ENCODE results near the gene GOLGA2. TPM values are rescaled to one million over a fixed set of nuclear protein-coding genes. Genes with fewer than 3 reads are reported as not detected.

Gene GOLGA2
- total and polyA plus RNA-seq, 2 donors: 18.3 to 45.0 TPM

DNA sequence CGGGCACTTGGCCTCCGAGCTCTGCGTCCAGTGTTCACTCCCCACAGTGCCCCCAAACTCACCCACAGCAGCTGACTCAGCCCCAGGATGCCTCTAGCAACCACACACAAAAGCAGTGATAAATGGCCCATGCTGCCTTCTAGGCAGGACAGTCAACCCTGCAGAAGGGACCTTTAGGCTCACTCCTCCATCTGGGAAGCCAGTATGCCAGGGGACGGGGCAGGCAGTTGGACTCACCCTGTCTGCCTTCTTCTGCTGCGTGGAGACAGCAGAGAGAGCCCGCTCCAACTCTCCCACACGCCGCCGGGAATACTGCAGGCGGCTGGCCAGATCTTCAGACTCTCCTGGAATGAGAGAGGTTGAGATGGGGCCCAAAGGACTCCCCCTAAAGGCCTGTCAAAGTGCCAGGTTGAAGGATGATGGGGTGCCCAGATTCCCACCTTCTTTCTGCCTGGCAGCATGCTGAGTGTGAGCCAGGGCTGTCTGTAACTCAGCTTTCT is 10.4 kb downstream of the GOLGA2 start:
- 98% methylated on average over 10 of the region's 10 CpGs for WGBS
- Histone ChIP-seq H3K4me3 (ENCODE audit: low read length in 2 of 2) (no peak overlapping the region), H3K9me3 (ENCODE audit: control insufficient read depth in 2 of 2, insufficient read depth in 1 of 2, low read length in 1 of 2) (no peaks in the 10 kb centered on the region), H3K4me1 (ENCODE audit: control insufficient read depth in 2 of 2, insufficient read depth in 2 of 2, low read length in 2 of 2) (no peaks in the 10 kb centered on the region), H3K27ac (ENCODE audit: low read depth in 1 of 2, low read length in 1 of 2) (no peak overlapping the region), H3K27me3 (ENCODE audit: control insufficient read depth in 2 of 2, insufficient read depth in 1 of 2, low read length in 1 of 2) (no peaks in the 10 kb centered on the region), H3K36me3 (ENCODE audit: control insufficient read depth in 2 of 2, insufficient read depth in 2 of 2, low read length in 1 of 2) (peaks cover 32 to 60% of the 10 kb centered on the region in 2 donors)
- no peak for DNase-seq (ENCODE audit: low read depth in 6 of 9, low spot score in 9 of 9)

DNA sequence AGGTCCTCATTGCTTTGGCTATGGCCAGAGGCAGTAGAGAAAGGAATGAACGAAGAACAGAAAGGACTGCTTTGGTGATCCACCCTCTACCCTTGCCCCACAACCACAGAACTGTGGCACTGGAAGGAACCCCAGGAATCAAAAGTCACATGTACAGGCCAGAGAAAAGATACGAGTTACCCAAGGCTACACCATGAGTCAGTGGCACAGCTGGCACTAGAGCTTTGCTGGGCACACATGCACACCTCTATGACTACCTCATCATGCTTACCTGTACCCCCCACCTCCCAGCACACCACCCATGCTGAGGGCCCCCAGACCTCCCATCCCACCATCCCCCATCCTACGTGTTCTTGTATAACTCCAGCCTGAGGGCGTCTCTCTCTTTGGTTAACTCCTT is 13.1 kb downstream of the GOLGA2 start:
- Histone ChIP-seq H3K9me3 (ENCODE audit: control insufficient read depth in 2 of 2, insufficient read depth in 1 of 2, low read length in 1 of 2) (no peaks in the 10 kb centered on the region), H3K4me1 (ENCODE audit: control insufficient read depth in 2 of 2, insufficient read depth in 2 of 2, low read length in 2 of 2) (no peaks in the 10 kb centered on the region), H3K27ac (ENCODE audit: low read depth in 1 of 2, low read length in 1 of 2) (no peak overlapping the region), H3K27me3 (ENCODE audit: control insufficient read depth in 2 of 2, insufficient read depth in 1 of 2, low read length in 1 of 2) (no peaks in the 10 kb centered on the region), H3K36me3 (ENCODE audit: control insufficient read depth in 2 of 2, insufficient read depth in 2 of 2, low read length in 1 of 2) (peaks cover 56 to 71% of the 10 kb centered on the region in 2 donors), H3K4me3 (ENCODE audit: low read length in 2 of 2) (no peak overlapping the region)
- WGBS: 97% methylated on average over 4 of the region's 4 CpGs
- no peak for DNase-seq (ENCODE audit: low read depth in 6 of 9, low spot score in 9 of 9)

DNA sequence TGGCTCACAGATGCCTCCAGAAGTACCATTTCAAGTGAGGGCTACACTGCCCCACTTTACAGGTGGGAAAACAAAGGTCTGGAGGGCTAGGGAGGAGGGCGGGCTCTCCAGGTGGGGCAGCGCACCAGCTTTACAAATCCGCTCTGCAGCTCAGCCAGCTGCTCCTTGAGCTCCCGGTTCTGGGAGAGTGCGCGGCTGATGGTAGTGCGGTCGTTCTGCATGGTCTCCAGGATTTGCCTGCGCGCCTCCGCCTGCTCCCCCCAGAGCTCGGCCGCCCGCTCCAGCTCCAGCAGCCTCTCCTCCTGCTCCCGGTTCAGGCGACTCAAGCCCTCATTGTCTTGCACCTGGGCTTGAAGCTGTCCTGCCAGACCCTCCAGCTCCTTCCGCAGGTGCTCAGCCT is 15.5 kb downstream of the GOLGA2 start:
- no peaks in the 10 kb centered on the region for H3K4me1 ChIP-seq (ENCODE audit: control insufficient read depth in 2 of 2, insufficient read depth in 2 of 2, low read length in 2 of 2)
- no peaks in the 10 kb centered on the region for H3K27me3 ChIP-seq (ENCODE audit: control insufficient read depth in 2 of 2, insufficient read depth in 1 of 2, low read length in 1 of 2)
- H3K4me3 ChIP-seq (ENCODE audit: low read length in 2 of 2): no peak overlapping the region
- H3K27ac ChIP-seq (ENCODE audit: low read depth in 1 of 2, low read length in 1 of 2): no peak overlapping the region
- peaks cover 60 to 63% of the 10 kb centered on the region in 2 donors for H3K36me3 ChIP-seq (ENCODE audit: control insufficient read depth in 2 of 2, insufficient read depth in 2 of 2, low read length in 1 of 2)
- no peaks in the 10 kb centered on the region for H3K9me3 ChIP-seq (ENCODE audit: control insufficient read depth in 2 of 2, insufficient read depth in 1 of 2, low read length in 1 of 2)
- WGBS: 98% methylated on average over 17 of the region's 17 CpGs
- no peak for DNase-seq (ENCODE audit: low read depth in 6 of 9, low spot score in 9 of 9)

DNA sequence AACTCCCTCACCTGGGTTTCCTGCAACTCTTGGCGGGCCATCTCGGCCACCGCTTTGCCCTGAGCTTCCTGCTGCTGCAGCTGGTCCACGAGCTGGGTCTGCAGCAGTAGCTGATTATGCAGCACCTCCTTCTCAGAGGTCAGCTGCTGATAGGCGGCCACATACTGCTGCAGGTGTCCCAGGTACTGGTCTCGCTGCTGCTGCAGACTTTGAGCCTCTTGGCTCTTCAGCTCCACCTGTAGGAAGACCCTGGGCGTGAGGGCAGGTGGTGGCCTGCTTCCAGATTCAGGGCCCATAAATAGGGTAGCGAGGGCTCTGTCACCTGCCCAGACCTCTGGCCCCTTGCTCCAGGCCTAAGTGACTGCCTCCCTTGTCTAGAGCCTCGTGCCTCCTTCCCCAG is 16.7 kb downstream of the GOLGA2 start:
- DNase-seq (ENCODE audit: low read depth in 6 of 9, low spot score in 9 of 9): no peak
- no peak overlapping the region for H3K27ac ChIP-seq (ENCODE audit: low read depth in 1 of 2, low read length in 1 of 2)
- H3K9me3 ChIP-seq (ENCODE audit: control insufficient read depth in 2 of 2, insufficient read depth in 1 of 2, low read length in 1 of 2): no peaks in the 10 kb centered on the region
- H3K4me1 ChIP-seq (ENCODE audit: control insufficient read depth in 2 of 2, insufficient read depth in 2 of 2, low read length in 2 of 2): no peaks in the 10 kb centered on the region
- no peaks in the 10 kb centered on the region for H3K27me3 ChIP-seq (ENCODE audit: control insufficient read depth in 2 of 2, insufficient read depth in 1 of 2, low read length in 1 of 2)
- H3K4me3 ChIP-seq (ENCODE audit: low read length in 2 of 2): no peak overlapping the region
- H3K36me3 ChIP-seq (ENCODE audit: control insufficient read depth in 2 of 2, insufficient read depth in 2 of 2, low read length in 1 of 2): peaks cover 56 to 60% of the 10 kb centered on the region in 2 donors
- 97% methylated on average over 9 of the region's 9 CpGs for WGBS

DNA sequence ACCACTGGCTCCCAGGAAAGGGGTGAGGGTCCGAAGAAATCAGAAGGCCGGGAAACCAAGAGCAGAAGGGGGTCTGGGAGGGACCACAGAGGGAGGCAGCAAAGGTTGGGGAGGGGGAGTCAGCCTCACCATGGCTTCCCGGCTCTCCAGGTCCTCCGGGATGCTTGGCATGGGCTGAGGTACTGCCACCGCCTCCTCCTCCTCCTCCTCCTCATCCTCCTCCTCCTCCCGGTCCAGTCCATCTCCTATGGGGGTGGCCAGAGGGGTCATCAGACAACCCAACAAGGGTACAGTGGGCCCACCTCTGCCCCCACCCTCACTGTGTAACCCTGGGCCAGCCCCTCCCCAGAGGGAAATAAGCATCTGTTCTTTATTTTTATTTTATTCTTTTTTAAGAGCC is 17.5 kb downstream of the GOLGA2 start:
- no peaks in the 10 kb centered on the region for H3K9me3 ChIP-seq (ENCODE audit: control insufficient read depth in 2 of 2, insufficient read depth in 1 of 2, low read length in 1 of 2)
- no peak overlapping the region for H3K4me3 ChIP-seq (ENCODE audit: low read length in 2 of 2)
- H3K27me3 ChIP-seq (ENCODE audit: control insufficient read depth in 2 of 2, insufficient read depth in 1 of 2, low read length in 1 of 2): no peaks in the 10 kb centered on the region
- 96% methylated on average over 6 of the region's 6 CpGs for WGBS
- H3K36me3 ChIP-seq (ENCODE audit: control insufficient read depth in 2 of 2, insufficient read depth in 2 of 2, low read length in 1 of 2): peaks cover 56 to 60% of the 10 kb centered on the region in 2 donors
- no peak overlapping the region for H3K27ac ChIP-seq (ENCODE audit: low read depth in 1 of 2, low read length in 1 of 2)
- H3K4me1 ChIP-seq (ENCODE audit: control insufficient read depth in 2 of 2, insufficient read depth in 2 of 2, low read length in 2 of 2): peaks cover 0 to 1% of the 10 kb centered on the region in 2 donors
- DNase-seq (ENCODE audit: low read depth in 6 of 9, low spot score in 9 of 9): no peak

DNA sequence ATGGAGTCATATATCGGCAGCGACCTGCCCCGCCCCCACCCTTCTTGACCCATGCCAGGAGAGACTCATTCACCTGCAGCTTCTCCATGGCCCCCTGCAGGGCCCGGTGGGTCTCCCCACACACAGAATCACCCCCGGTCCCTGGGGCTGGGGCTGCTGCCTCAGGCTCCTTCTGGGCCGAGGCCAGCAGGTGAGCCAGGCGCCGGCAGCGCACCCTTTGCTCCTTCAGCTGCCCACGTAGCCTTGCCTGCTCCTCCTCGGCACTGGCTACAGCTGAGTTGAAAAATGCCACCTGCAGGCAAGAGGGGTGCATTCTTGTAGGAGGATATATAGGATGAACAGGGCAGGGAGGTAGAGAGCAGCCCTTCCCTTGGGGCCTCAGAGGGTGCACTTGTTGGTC is 17.9 kb downstream of the GOLGA2 start:
- Histone ChIP-seq H3K27me3 (ENCODE audit: control insufficient read depth in 2 of 2, insufficient read depth in 1 of 2, low read length in 1 of 2) (no peaks in the 10 kb centered on the region), H3K27ac (ENCODE audit: low read depth in 1 of 2, low read length in 1 of 2) (no peak overlapping the region), H3K4me1 (ENCODE audit: control insufficient read depth in 2 of 2, insufficient read depth in 2 of 2, low read length in 2 of 2) (peaks cover 0 to 6% of the 10 kb centered on the region in 2 donors), H3K4me3 (ENCODE audit: low read length in 2 of 2) (no peak overlapping the region), H3K36me3 (ENCODE audit: control insufficient read depth in 2 of 2, insufficient read depth in 2 of 2, low read length in 1 of 2) (peaks cover 55 to 60% of the 10 kb centered on the region in 2 donors), H3K9me3 (ENCODE audit: control insufficient read depth in 2 of 2, insufficient read depth in 1 of 2, low read length in 1 of 2) (no peaks in the 10 kb centered on the region)
- no peak for DNase-seq (ENCODE audit: low read depth in 6 of 9, low spot score in 9 of 9)
- 98% methylated on average over 11 of the region's 11 CpGs for WGBS

DNA sequence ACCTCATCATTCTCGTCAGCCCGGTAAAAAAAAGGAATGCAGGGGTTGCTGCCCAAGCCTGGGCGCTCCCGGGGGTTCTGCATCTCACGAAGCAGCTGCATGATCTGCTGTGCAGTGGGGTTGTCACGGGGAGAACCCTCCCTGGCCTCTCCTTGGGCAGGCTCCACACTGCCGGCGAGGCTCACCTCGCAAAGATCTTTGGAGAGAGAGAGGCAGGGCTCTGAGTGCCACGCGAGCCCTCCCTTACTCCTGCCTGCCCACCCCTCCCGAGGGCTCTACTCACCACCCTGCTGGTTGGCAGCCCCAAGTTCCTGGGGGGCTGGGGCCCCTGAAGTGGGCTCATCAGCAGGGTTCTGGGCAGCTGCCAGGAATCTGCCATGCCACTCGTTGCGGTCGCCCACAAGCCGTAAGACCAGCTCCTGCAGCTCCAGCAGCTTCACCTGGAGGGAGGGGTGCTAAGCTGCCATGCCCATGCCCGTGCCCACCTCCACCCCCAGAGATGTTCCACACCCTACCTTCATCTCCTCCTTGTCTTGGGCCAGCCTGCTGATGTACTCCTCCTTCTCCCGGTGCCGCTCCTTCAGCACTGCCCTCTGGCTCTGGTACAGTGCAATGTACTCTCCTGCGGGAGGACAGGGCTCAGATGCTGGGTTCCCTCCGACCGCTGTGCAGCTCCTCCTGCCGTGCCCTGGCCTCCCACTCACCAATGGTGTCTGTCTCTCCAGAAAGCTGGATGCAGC is 18.6 kb downstream of the GOLGA2 start:
- Histone ChIP-seq H3K4me1 (ENCODE audit: control insufficient read depth in 2 of 2, insufficient read depth in 2 of 2, low read length in 2 of 2) (peaks cover 0 to 7% of the 10 kb centered on the region in 2 donors), H3K27me3 (ENCODE audit: control insufficient read depth in 2 of 2, insufficient read depth in 1 of 2, low read length in 1 of 2) (peaks cover 0 to 5% of the 10 kb centered on the region in 2 donors), H3K9me3 (ENCODE audit: control insufficient read depth in 2 of 2, insufficient read depth in 1 of 2, low read length in 1 of 2) (no peaks in the 10 kb centered on the region), H3K36me3 (ENCODE audit: control insufficient read depth in 2 of 2, insufficient read depth in 2 of 2, low read length in 1 of 2) (peaks cover 50 to 53% of the 10 kb centered on the region in 2 donors), H3K4me3 (ENCODE audit: low read length in 2 of 2) (no peak overlapping the region), H3K27ac (ENCODE audit: low read depth in 1 of 2, low read length in 1 of 2) (no peak overlapping the region)
- no peak for DNase-seq (ENCODE audit: low read depth in 6 of 9, low spot score in 9 of 9)
- 94% methylated on average over 23 of the region's 23 CpGs for WGBS

DNA sequence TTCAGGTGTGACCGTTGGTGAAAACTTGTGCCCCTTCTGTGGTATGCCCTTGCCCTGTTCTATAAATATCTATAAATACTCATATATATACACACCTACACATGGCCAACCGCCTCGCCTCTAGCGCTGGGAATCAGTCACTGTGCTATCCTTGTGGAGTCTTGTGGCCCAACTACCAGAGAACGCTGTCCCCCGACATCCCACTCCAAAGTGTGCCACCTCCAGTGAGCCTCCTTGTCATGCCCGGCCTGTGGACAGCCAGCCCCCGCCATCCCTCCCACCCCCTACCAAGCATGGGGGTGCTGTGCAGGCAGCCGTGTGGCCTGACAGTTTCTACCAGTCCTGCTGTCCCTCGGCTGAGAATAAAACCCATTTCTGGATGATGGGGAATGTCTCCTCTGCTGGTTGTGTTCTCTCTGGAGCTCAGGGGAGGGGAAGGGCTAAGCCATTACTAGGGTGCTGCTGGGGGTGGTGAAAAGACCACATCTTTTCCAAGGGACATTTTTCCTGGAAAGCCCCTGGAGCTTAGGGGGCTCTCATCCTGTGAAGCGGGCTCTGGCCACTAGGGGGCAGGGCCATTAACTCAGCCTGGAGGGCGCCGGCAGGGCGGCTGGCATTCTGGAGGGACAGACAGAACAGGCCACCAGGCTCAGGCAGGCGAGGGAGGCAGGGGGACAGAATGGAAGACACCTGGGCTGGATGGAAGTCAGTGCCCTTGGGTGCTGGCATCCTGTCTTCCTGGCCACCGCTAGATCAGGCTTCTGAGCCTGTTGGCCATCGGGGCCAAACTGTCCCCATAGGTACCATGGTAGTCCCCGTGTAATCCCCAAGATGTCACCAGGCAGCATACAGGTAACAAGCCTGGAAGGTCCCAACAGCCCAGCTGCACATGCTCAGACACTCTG is 20.7 kb downstream of the GOLGA2 start:
- H3K27me3 ChIP-seq (ENCODE audit: control insufficient read depth in 2 of 2, insufficient read depth in 1 of 2, low read length in 1 of 2): peaks cover 4 to 22% of the 10 kb centered on the region in 2 donors
- no peak overlapping the region for H3K27ac ChIP-seq (ENCODE audit: low read depth in 1 of 2, low read length in 1 of 2)
- H3K4me3 ChIP-seq (ENCODE audit: low read length in 2 of 2): no peak overlapping the region
- peaks cover 33 to 34% of the 10 kb centered on the region in 2 donors for H3K36me3 ChIP-seq (ENCODE audit: control insufficient read depth in 2 of 2, insufficient read depth in 2 of 2, low read length in 1 of 2)
- no peaks in the 10 kb centered on the region for H3K9me3 ChIP-seq (ENCODE audit: control insufficient read depth in 2 of 2, insufficient read depth in 1 of 2, low read length in 1 of 2)
- peak in 2 of 9 donors; percentile 43 to 52 for DNase-seq (ENCODE audit: low read depth in 6 of 9, low spot score in 9 of 9)
- 84% methylated on average over 18 of the region's 18 CpGs for WGBS
- peaks cover 8 to 15% of the 10 kb centered on the region in 2 donors for H3K4me1 ChIP-seq (ENCODE audit: control insufficient read depth in 2 of 2, insufficient read depth in 2 of 2, low read length in 2 of 2)

DNA sequence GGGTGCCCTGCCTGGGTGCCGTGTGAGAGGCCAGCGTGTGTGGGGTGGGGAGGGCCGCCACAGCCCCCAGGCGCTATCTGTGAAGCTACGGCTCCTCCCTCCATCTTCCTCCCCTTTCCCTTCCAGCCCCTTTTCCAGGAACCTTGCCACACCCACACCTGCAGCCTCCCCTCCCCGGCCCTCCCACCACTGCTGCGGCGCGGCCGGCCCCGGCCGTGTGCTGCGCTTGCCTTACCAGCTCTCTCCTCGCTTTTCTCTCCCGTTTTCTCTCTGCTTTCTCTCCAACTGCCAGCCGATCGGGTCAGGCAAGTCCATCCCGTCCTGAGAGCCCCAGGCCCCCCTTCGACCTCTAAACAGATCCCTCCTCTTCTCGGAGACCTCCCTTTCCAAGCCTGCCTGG is 21.4 kb downstream of the GOLGA2 start:
- DNase-seq (ENCODE audit: low read depth in 6 of 9, low spot score in 9 of 9): no peak
- Histone ChIP-seq H3K4me1 (ENCODE audit: control insufficient read depth in 2 of 2, insufficient read depth in 2 of 2, low read length in 2 of 2) (peaks cover 11 to 19% of the 10 kb centered on the region in 2 donors), H3K27ac (ENCODE audit: low read depth in 1 of 2, low read length in 1 of 2) (no peak overlapping the region), H3K4me3 (ENCODE audit: low read length in 2 of 2) (no peak overlapping the region), H3K27me3 (ENCODE audit: control insufficient read depth in 2 of 2, insufficient read depth in 1 of 2, low read length in 1 of 2) (peaks cover 4 to 29% of the 10 kb centered on the region in 2 donors), H3K9me3 (ENCODE audit: control insufficient read depth in 2 of 2, insufficient read depth in 1 of 2, low read length in 1 of 2) (no peaks in the 10 kb centered on the region), H3K36me3 (ENCODE audit: control insufficient read depth in 2 of 2, insufficient read depth in 2 of 2, low read length in 1 of 2) (peaks cover 26 to 29% of the 10 kb centered on the region in 2 donors)
- 94% methylated on average over 20 of the region's 20 CpGs for WGBS
